Vagina (tissue), 2 donors: ENCODE measurements around the gene TXNL1.

Experiments used
- POLR2A ChIP-seq, 2 donors: fragments of 450-650 bp; IDR thresholded peaks; one replicate each; pipeline ENCODE4 v1.6.1; 2017; ENCODE audit warnings: antibody characterized with exemption in 2 of 2, mild to moderate bottlenecking in 2 of 2, moderate library complexity in 2 of 2
- POLR2AphosphoS5 ChIP-seq, 2 donors: sonication (generic); formaldehyde crosslinking; IDR thresholded peaks; one replicate each; pipeline ENCODE4 v1.9.0; 2017; ENCODE audit warnings: antibody characterized with exemption in 2 of 2, mild to moderate bottlenecking in 2 of 2, low read depth in 1 of 2; ENCODE audit not compliant: insufficient read depth in 1 of 2
- TF ChIP-seq, protein P1 (sequence below), 3 experiments: fragments of 450-650 bp in 2 of 3; fragments of 200-600 bp in 1 of 3; sonication (generic) in 1 of 3; IDR thresholded peaks; one replicate each; pipeline ENCODE4 v1.5.1; 2017 to 2019; ENCODE audit warnings: antibody characterized with exemption in 3 of 3, mild to moderate bottlenecking in 2 of 3, moderate library complexity in 2 of 3

DNA sequence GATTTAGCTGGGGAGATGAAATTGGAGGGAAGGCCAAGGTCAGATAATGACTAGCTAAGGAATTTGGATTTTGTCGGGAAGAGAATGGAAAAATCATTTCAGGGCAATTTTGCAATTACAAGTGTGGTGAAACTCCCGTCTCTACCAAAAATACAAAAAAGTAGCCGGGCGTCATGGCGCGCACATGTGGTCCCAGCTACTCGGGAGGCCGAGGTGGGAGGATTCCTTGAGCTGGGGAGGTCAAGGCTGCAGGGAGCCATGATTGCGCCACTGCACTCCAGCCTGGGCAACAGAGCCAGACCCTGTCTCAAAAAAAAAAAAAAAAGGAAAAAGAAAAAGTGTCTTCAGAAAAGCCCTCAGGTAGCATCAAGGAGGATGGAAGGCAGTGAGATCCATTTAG lies 1.2 kb upstream of the TXNL1 start:
- TF ChIP-seq, protein P1, sequence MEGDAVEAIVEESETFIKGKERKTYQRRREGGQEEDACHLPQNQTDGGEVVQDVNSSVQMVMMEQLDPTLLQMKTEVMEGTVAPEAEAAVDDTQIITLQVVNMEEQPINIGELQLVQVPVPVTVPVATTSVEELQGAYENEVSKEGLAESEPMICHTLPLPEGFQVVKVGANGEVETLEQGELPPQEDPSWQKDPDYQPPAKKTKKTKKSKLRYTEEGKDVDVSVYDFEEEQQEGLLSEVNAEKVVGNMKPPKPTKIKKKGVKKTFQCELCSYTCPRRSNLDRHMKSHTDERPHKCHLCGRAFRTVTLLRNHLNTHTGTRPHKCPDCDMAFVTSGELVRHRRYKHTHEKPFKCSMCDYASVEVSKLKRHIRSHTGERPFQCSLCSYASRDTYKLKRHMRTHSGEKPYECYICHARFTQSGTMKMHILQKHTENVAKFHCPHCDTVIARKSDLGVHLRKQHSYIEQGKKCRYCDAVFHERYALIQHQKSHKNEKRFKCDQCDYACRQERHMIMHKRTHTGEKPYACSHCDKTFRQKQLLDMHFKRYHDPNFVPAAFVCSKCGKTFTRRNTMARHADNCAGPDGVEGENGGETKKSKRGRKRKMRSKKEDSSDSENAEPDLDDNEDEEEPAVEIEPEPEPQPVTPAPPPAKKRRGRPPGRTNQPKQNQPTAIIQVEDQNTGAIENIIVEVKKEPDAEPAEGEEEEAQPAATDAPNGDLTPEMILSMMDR (IDR thresholded peaks at IDR 0.05): no peak
- no peak for TF ChIP-seq POLR2AphosphoS5 (IDR thresholded peaks at IDR 0.05; ENCODE audit: insufficient read depth in 1 of 2, low read depth in 1 of 2)
- no peak for TF ChIP-seq POLR2A (IDR thresholded peaks at IDR 0.05)
